GM21619 (cell line): Measurements from ENCODE around the gene RTN4RL1.

Experiments used
- ATAC-seq: cut with Tn5 transposase; IDR thresholded peaks from one replicate; pipeline ENCODE4 v1.9.1; 2021; ENCODE audit not compliant: unreplicated experiment

The RTN4RL1 gene

GRCh38 chr17:1978396-1978949, 46.7 kb downstream of the RTN4RL1 start:
- no peak for ATAC-seq

- no peak for ATAC-seq
Measured at GRCh38 chr17:1977583-1978395, 47.3 kb downstream of the RTN4RL1 start.

- ATAC-seq = no peak
Measured at GRCh38 chr17:1976683-1977064, 48.5 kb downstream of the RTN4RL1 start.

- no peak for ATAC-seq
Measured at GRCh38 chr17:1976000-1976682, 49.0 kb downstream of the RTN4RL1 start.

GRCh38 chr17:1975573-1975972, 49.6 kb downstream of the RTN4RL1 start:
- no peak for ATAC-seq

- ATAC-seq = no peak
Measured at GRCh38 chr17:1972487-1973160, 52.5 kb downstream of the RTN4RL1 start.

GRCh38 chr17:1970843-1971384, 54.2 kb downstream of the RTN4RL1 start:
- ATAC-seq = no peak

- no peak for ATAC-seq
Measured at GRCh38 chr17:1969712-1970111, 55.4 kb downstream of the RTN4RL1 start.

GRCh38 chr17:1967213-1967612, 57.9 kb downstream of the RTN4RL1 start:
- ATAC-seq = no peak

- ATAC-seq = no peak
Measured at GRCh38 chr17:1966274-1967086, 58.7 kb downstream of the RTN4RL1 start.

- no peak for ATAC-seq
Measured at GRCh38 chr17:1965556-1966273, 59.4 kb downstream of the RTN4RL1 start.

GRCh38 chr17:1963250-1963649, 61.9 kb downstream of the RTN4RL1 start:
- no peak for ATAC-seq

- ATAC-seq = no peak
Measured at GRCh38 chr17:1961189-1961588, 63.9 kb downstream of the RTN4RL1 start.

GRCh38 chr17:1960545-1960912, 64.6 kb downstream of the RTN4RL1 start:
- ATAC-seq = no peak

- no peak for ATAC-seq
Measured at GRCh38 chr17:1959871-1960544, 65.1 kb downstream of the RTN4RL1 start.

GRCh38 chr17:1958134-1958881, 66.8 kb downstream of the RTN4RL1 start:
- ATAC-seq = no peak

GRCh38 chr17:1957037-1957436, 68.1 kb downstream of the RTN4RL1 start:
- ATAC-seq = no peak

- no peak for ATAC-seq
Measured at GRCh38 chr17:1956134-1956533, 69.0 kb downstream of the RTN4RL1 start.

- ATAC-seq = no peak
Measured at GRCh38 chr17:1953831-1954230, 71.3 kb downstream of the RTN4RL1 start.
